Adrenal gland (tissue), 12 donors: Measurements from ENCODE around the gene ARHGEF7. TPM values are rescaled to one million over a fixed set of nuclear protein-coding genes. Genes with fewer than 3 reads are reported as not detected.

ENCODE experiments used
- DNase-seq, 7 donors: peaks; one replicate each; pipeline ENCODE4 v3.0.0-alpha.2; 2019 to 2020
- H3K27ac ChIP-seq, 5 donors: fragments of 200-600 bp; sonication (generic) in 4 of 5; 1 replicate in 3 of 5; 2 replicates in 2 of 5; pipeline versions ENCODE4 v1.5.1 to v1.8.0; 2016 to 2020; ENCODE audit warnings: mild to moderate bottlenecking in 1 of 5
- H3K27me3 ChIP-seq: fragments of 200-600 bp; 2 replicates; pipeline ENCODE4 v1.8.0; 2021
- H3K36me3 ChIP-seq, 2 donors: fragments of 200-600 bp; replicated peaks in 1 of 2; 1 replicate in 1 of 2; 2 replicates in 1 of 2; pipeline versions ENCODE4 v1.5.1 to v1.8.0; 2018 to 2022
- H3K4me1 ChIP-seq, 2 donors: fragments of 200-600 bp; replicated peaks in 1 of 2; 1 replicate in 1 of 2; 2 replicates in 1 of 2; pipeline versions ENCODE4 v1.5.1 to v1.8.0; 2018 to 2021
- H3K4me3 ChIP-seq, 4 donors: fragments of 200-600 bp; sonication (generic) in 3 of 4; one replicate each; pipeline ENCODE4 v1.5.1; 2016 to 2018
- H3K9me3 ChIP-seq, 3 donors: fragments of 200-600 bp; sonication (generic) in 1 of 3; replicated peaks in 1 of 3; 1 replicate in 2 of 3; 2 replicates in 1 of 3; pipeline versions ENCODE4 v1.5.1 to v1.8.0; 2016 to 2021
- CTCF ChIP-seq, 6 experiments: fragments of 450-650 bp in 4 of 6; fragments of 200-600 bp in 2 of 6; sonication (generic) in 1 of 6; IDR thresholded peaks; 1 replicate in 5 of 6; 2 replicates in 1 of 6; pipeline versions ENCODE4 v1.5.1 to v1.8.0; 2016 to 2021; ENCODE audit warnings: antibody characterized with exemption in 6 of 6, mild to moderate bottlenecking in 2 of 6, moderate library complexity in 1 of 6
- POLR2A ChIP-seq, 2 donors: fragments of 450-650 bp; IDR thresholded peaks; one replicate each; pipeline ENCODE4 v1.6.1; 2017; ENCODE audit warnings: antibody characterized with exemption in 2 of 2, mild to moderate bottlenecking in 2 of 2, moderate library complexity in 1 of 2
- WGBS, 4 donors: extraction: QIAGEN DNeasy Blood & Tissue Kit in 2 of 4; methylation state at CpG; one replicate each; pipeline versions ENCODE4 v1.1.5 to v1.1.7; 2013 to 2017; 5-methylcytosine and 5-hydroxymethylcytosine counted together
- intact Hi-C, 2 donors: fragments of 100-400 bp; cut with DNase I; formaldehyde crosslinking; loops; one replicate each; pipeline versions ENCODE4 v1.14.1 to v1.15.0; 2022 to 2023
- polyA plus RNA-seq, 3 donors: library from polyadenylated mRNA; stranded (reverse); fragments of 200-250 nt in 2 of 3; fragments of 350-450 nt in 1 of 3; fragmentation: Illumina TruSeq in 1 of 3; extraction: RNeasy Lipid Tissue Mini Kit (QIAGEN cat#74804) in 1 of 3; gene quantifications; one replicate each; pipeline ENCODE4 v1.2.3, GENCODE V29; 2013 to 2014
- total RNA-seq, 9 donors: library from RNA; depleted of rRNA in 4 of 9; stranded (reverse); fragments of >200 nt in 4 of 9; fragments of 120-200 nt in 1 of 9; fragmentation: NEBNext Ultra II Directional in 1 of 9; extraction: Animal tissue kit (Norgen Biotek cat#: 25700) in 1 of 9; gene quantifications; one replicate each; pipeline versions ENCODE4 v1.1.0 to v1.2.4, GENCODE V29; 2013 to 2023
- donor health status: healthy with polysubstance abuse.
- donor health status: Bipolar disorder and iron deficiency.
- donor health status: DM: yes; HTN: yes; CAD: no.
- donor health status: DM: no; HTN: no; CAD: no.
- donor health status: DM: no; HTN: no; CAD: no.
- donor health status: DM: yes; HTN: yes; CAD: no.

ARHGEF7 gene
- total and polyA plus RNA-seq, 12 donors = 25.3 to 69.3 (median 53.2) TPM

DNA sequence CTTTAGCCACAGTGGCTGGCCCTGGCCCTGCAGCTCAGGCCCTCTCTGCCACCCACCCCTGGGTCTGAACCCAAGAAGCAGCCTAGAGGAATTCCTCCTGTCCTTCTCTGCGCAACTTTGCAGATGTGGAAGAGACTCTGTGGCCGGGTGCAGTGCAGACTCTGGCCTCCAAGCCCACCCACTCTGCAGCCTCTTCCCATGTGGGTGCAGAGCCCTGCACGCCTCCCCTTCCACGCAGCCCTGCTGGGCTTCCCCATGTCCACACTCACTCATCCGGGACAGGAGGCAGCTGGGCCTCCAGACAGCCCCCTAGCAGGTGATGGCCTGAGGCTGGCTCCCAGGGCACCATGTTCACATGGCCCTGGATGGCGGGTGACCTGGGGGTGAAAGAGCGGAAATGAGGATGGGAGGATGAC lies 207.8 kb downstream of the ARHGEF7 start:
- H3K36me3 ChIP-seq = no peaks in the 10 kb centered on the region
- H3K4me1 ChIP-seq = no peaks in the 10 kb centered on the region
- TF ChIP-seq CTCF (IDR thresholded peaks at IDR 0.05) = no peak
- no peak for TF ChIP-seq POLR2A (IDR thresholded peaks at IDR 0.05)
- no peaks in the 10 kb centered on the region for H3K9me3 ChIP-seq
- H3K27me3 ChIP-seq = no peaks in the 10 kb centered on the region
- intact Hi-C loops = no loop called here
- H3K4me3 ChIP-seq = no peak overlapping the region
- H3K27ac ChIP-seq = no peak overlapping the region
- WGBS, 4 donors = 82 to 100% (median 86%) methylated on average over 2 to 7 of the region's 7 CpGs
- DNase-seq = no peak

GRCh38 chr13:111323549-111323948 lies 208.4 kb downstream of the ARHGEF7 start:
- Histone ChIP-seq H3K27me3 (no peaks in the 10 kb centered on the region), H3K4me3 (no peak overlapping the region), H3K4me1 (no peaks in the 10 kb centered on the region), H3K27ac (no peak overlapping the region), H3K36me3 (no peaks in the 10 kb centered on the region), H3K9me3 (no peaks in the 10 kb centered on the region)
- intact Hi-C loops = no loop called here
- DNase-seq = no peak
- 77 to 84% (median 79%) methylated on average over 14 of the region's 14 CpGs for WGBS, 4 donors
- TF ChIP-seq CTCF (IDR thresholded peaks at IDR 0.05) (no peak), POLR2A (IDR thresholded peaks at IDR 0.05) (no peak)

DNA sequence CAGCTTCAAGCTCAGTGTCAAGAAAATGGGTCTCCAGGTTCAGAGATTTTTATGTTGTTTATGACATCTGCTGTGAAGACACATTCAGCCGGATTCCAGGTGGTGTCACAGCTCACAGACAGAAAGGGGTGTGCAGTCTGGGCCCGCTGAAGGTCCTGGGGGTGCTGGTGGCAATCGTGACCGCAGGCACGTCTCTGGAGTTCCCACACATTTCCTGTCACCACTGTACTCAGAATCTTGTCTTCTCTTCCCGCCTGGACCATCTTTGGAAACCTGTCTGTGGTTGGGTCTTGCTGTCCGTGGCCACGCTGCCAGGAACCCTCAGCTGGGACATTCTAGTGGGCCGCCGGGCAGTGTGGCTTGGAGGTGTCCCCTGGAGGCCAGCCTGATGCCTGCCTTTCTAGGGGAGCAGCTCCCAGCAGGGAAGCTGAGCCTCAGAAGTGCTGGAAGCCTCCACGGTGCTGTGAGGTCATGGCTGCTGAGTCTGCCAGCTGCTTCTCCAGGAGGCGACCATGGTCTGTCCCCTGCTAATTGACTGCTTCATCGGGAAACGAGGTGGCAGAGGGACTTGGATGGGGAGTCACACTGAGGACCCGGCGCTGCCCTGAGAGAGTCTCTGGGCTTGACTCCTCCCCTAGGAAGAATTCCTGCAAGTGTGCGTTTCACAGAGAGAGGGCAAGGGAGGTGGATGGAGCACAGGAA lies 209.0 kb downstream of the ARHGEF7 start:
- H3K27me3 ChIP-seq = no peaks in the 10 kb centered on the region
- H3K4me1 ChIP-seq = no peaks in the 10 kb centered on the region
- DNase-seq = no peak
- no peak overlapping the region for H3K4me3 ChIP-seq
- no peaks in the 10 kb centered on the region for H3K36me3 ChIP-seq
- 69 to 77% (median 73%) methylated on average over 3 to 17 of the region's 17 CpGs for WGBS, 4 donors
- H3K27ac ChIP-seq = no peak overlapping the region
- no peaks in the 10 kb centered on the region for H3K9me3 ChIP-seq
- intact Hi-C loops = no loop called here
- TF ChIP-seq CTCF (IDR thresholded peaks at IDR 0.05) (no peak), POLR2A (IDR thresholded peaks at IDR 0.05) (no peak)

DNA sequence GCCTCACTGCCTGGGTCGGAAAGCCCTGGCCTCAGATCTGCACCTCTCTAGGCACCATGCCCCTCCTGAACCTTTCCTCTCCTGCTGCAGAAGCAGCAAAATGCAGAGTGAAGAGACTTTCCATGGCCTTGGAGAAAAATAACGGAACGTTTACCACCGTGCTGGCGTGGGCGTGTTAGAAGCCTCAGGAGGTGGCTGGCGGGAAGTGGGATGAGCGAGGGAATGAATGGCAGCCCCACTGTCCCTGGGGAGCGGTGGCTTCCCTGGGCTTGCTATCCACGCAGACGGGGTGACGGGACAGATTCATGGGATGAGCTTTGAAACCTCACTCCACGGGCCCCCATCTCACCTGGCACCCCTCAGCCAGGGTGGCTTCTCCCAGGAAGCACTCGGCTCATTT lies 209.6 kb downstream of the ARHGEF7 start:
- Histone ChIP-seq H3K4me1 (no peaks in the 10 kb centered on the region), H3K27me3 (no peaks in the 10 kb centered on the region), H3K4me3 (no peak overlapping the region), H3K9me3 (no peaks in the 10 kb centered on the region), H3K36me3 (no peaks in the 10 kb centered on the region), H3K27ac (no peak overlapping the region)
- intact Hi-C loops = no loop called here
- 65 to 81% (median 71%) methylated on average over 13 to 14 of the region's 14 CpGs for WGBS, 4 donors
- no peak for TF ChIP-seq POLR2A (IDR thresholded peaks at IDR 0.05)
- TF ChIP-seq CTCF (IDR thresholded peaks at IDR 0.05) = no peak
- DNase-seq = no peak
